Ishikawa (cell line): ENCODE measurements around the gene MEX3B.

Source experiments
- CEBPB ChIP-seq: IDR thresholded peaks from 2 replicates; pipeline ENCODE4 v1.6.1; 2012
- CREB1 ChIP-seq: IDR thresholded peaks from 2 replicates; pipeline ENCODE4 v1.6.1; 2012; ENCODE audit warnings: low read depth
- EGR1 ChIP-seq: IDR thresholded peaks from 2 replicates; pipeline ENCODE4 v1.6.1; 2012
- EP300 ChIP-seq: IDR thresholded peaks from 2 replicates; pipeline ENCODE4 v1.6.1; 2012; ENCODE audit warnings: borderline replicate concordance
- FOXM1 ChIP-seq: IDR thresholded peaks from 2 replicates; pipeline ENCODE4 v1.6.1; 2012; ENCODE audit warnings: low read depth, borderline replicate concordance
- MAX ChIP-seq: IDR thresholded peaks from 2 replicates; pipeline ENCODE4 v1.6.1; 2012
- NFIC ChIP-seq: IDR thresholded peaks from 2 replicates; pipeline ENCODE4 v1.6.1; 2012
- RAD21 ChIP-seq: IDR thresholded peaks from 2 replicates; pipeline ENCODE4 v1.6.1; 2012; ENCODE audit warnings: low read depth
- REST ChIP-seq: IDR thresholded peaks from 2 replicates; pipeline ENCODE4 v1.6.1; 2012; ENCODE audit warnings: low read depth, mild to moderate bottlenecking
- TAF1 ChIP-seq: IDR thresholded peaks from 2 replicates; pipeline ENCODE4 v1.6.1; 2012; ENCODE audit warnings: low read depth, mild to moderate bottlenecking
- TCF12 ChIP-seq: IDR thresholded peaks from 2 replicates; pipeline ENCODE4 v1.6.1; 2012; ENCODE audit warnings: low read depth
- TEAD4 ChIP-seq: IDR thresholded peaks from 2 replicates; pipeline ENCODE4 v1.6.1; 2012
- USF1 ChIP-seq: IDR thresholded peaks from 2 replicates; pipeline ENCODE4 v1.6.1; 2012
- YY1 ChIP-seq: IDR thresholded peaks from 2 replicates; pipeline ENCODE4 v1.6.1; 2012; ENCODE audit warnings: low read depth
- ZBTB7A ChIP-seq: IDR thresholded peaks from 2 replicates; pipeline ENCODE4 v1.6.1; 2012; ENCODE audit warnings: low read depth

The MEX3B gene

GRCh38 chr15:82021992-82022391 lies 23.8 kb downstream of the MEX3B start:
- TF ChIP-seq CREB1 (no peak), YY1 (no peak), RAD21 (no peak), TCF12 (no peak), REST (no peak), NFIC (no peak), TAF1 (no peak), CEBPB (no peak), EGR1 (no peak), MAX (no peak), EP300 (no peak), FOXM1 (no peak), USF1 (no peak), TEAD4 (no peak), ZBTB7A (no peak)

- TF ChIP-seq RAD21 (no peak), CEBPB (no peak), YY1 (no peak), REST (no peak), FOXM1 (no peak), CREB1 (no peak), ZBTB7A (no peak), MAX (no peak)
Measured at GRCh38 chr15:82020625-82021394, 25.0 kb downstream of the MEX3B start.

GRCh38 chr15:82018201-82018600 lies 27.6 kb downstream of the MEX3B start:
- no peak for TF ChIP-seq YY1
- no peak for TF ChIP-seq CREB1
- TF ChIP-seq USF1 = no peak

- no peak for TF ChIP-seq TEAD4
- no peak for TF ChIP-seq TAF1
- no peak for TF ChIP-seq MAX
- no peak for TF ChIP-seq CEBPB
- TF ChIP-seq TCF12 = no peak
- no peak for TF ChIP-seq RAD21
- TF ChIP-seq YY1 = no peak
Measured at GRCh38 chr15:82017656-82018055, 28.2 kb downstream of the MEX3B start.

GRCh38 chr15:82014989-82015388 lies 30.8 kb downstream of the MEX3B start:
- TF ChIP-seq CREB1 (no peak), EGR1 (no peak), FOXM1 (no peak), TEAD4 (no peak), CEBPB (no peak), YY1 (no peak), TAF1 (no peak)

GRCh38 chr15:82012908-82013307 lies 32.9 kb downstream of the MEX3B start:
- no peak for TF ChIP-seq CREB1
- TF ChIP-seq ZBTB7A = no peak
- TF ChIP-seq RAD21 = no peak
- no peak for TF ChIP-seq EP300
- no peak for TF ChIP-seq EGR1
- no peak for TF ChIP-seq TAF1
- TF ChIP-seq FOXM1 = no peak
- TF ChIP-seq MAX = no peak
- TF ChIP-seq REST = no peak
- no peak for TF ChIP-seq TEAD4
- TF ChIP-seq CEBPB = no peak
